Measurements from ENCODE around the gene NDP.

DNA sequence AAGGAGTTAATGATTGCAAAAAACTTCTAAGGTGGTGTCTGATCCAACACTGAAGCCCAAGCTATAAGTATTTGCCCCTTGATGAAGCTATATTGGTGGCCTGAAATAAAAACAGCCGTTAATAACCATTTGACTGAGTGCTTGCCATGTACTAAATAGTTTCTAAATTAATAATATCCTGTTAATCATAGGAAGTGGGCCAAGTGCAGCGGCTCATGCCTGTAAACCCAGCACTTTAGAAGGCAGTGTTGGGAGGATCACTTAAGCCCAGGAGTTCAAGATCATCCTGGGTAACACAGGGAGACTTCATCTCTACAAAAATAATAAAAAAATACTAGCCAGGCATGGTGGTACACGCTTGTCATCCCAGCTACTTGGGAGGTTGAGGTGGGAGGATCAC is 8.3 kb downstream of the NDP start:
- TF ChIP-seq, protein P1, sequence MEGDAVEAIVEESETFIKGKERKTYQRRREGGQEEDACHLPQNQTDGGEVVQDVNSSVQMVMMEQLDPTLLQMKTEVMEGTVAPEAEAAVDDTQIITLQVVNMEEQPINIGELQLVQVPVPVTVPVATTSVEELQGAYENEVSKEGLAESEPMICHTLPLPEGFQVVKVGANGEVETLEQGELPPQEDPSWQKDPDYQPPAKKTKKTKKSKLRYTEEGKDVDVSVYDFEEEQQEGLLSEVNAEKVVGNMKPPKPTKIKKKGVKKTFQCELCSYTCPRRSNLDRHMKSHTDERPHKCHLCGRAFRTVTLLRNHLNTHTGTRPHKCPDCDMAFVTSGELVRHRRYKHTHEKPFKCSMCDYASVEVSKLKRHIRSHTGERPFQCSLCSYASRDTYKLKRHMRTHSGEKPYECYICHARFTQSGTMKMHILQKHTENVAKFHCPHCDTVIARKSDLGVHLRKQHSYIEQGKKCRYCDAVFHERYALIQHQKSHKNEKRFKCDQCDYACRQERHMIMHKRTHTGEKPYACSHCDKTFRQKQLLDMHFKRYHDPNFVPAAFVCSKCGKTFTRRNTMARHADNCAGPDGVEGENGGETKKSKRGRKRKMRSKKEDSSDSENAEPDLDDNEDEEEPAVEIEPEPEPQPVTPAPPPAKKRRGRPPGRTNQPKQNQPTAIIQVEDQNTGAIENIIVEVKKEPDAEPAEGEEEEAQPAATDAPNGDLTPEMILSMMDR (IDR thresholded peaks at IDR 0.05; ENCODE audit: insufficient read depth, low read length, poor library complexity, severe bottlenecking): no peak
- no peak for TF ChIP-seq EZH2phosphoT487 (conservative IDR thresholded peaks at IDR 0.05; ENCODE audit: low read length)
